CD4-positive, alpha-beta T cell (primary cell): ENCODE data around the gene TRABD2B. TPM values are rescaled to one million over a fixed set of nuclear protein-coding genes. Genes with fewer than 3 reads are reported as not detected.

Source experiments
- ATAC-seq: fragments of 200-7000 bp; cut with Tn5 transposase; one replicate; pipeline ENCODE4 v1.10.0; 2022; ENCODE audit warnings: mild to moderate bottlenecking; ENCODE audit not compliant: poor library complexity
- CTCF ChIA-PET: fragments of 350-600 bp; sonication (Branson Sonifier 250); formaldehyde crosslinking; loops from one replicate; lab custom pipeline; 2021; ENCODE audit warnings: antibody characterized with exemption, inconsistent platforms; lab: Charles Lee
- POLR2A ChIA-PET: fragments of 350-600 bp; sonication (Branson Sonifier 250); formaldehyde crosslinking; loops from one replicate; lab custom pipeline; 2021; ENCODE audit warnings: antibody characterized with exemption, inconsistent platforms; lab: Charles Lee
- DNase-seq, 14 experiments: peaks; one replicate each; pipeline ENCODE4 v3.0.0-alpha.2; 2013 to 2020; ENCODE audit warnings: mixed read lengths in 2 of 14
- H3K27ac ChIP-seq, 2 donors: one replicate each; pipeline versions ENCODE4 v1.5.1 to v1.7.0; 2013; ENCODE audit warnings: low read length in 2 of 2, low read depth in 1 of 2, mild to moderate bottlenecking in 1 of 2
- H3K27me3 ChIP-seq, 2 experiments: 1 replicate in 1 of 2; 2 replicates in 1 of 2; pipeline versions ENCODE4 v1.6.1 to v1.7.0; 2013; ENCODE audit warnings: low read length in 2 of 2, control low read depth in 1 of 2, mild to moderate bottlenecking in 1 of 2, moderate library complexity in 1 of 2; ENCODE audit not compliant: insufficient read depth in 2 of 2, control insufficient read depth in 1 of 2
- H3K36me3 ChIP-seq: one replicate; pipeline ENCODE4 v1.6.1; 2013; ENCODE audit warnings: low read length, control low read depth; ENCODE audit not compliant: insufficient read depth
- H3K4me1 ChIP-seq: one replicate; pipeline ENCODE4 v1.6.1; 2013; ENCODE audit warnings: low read length, control low read depth; ENCODE audit not compliant: insufficient read depth
- H3K4me3 ChIP-seq: one replicate; pipeline ENCODE4 v1.5.1; 2013; ENCODE audit warnings: mild to moderate bottlenecking, low read length, moderate library complexity
- H3K9me3 ChIP-seq, 2 experiments: 1 replicate in 1 of 2; 2 replicates in 1 of 2; pipeline versions ENCODE4 v1.6.1 to v1.7.0; 2013; ENCODE audit warnings: low read length in 2 of 2, mild to moderate bottlenecking in 2 of 2, control low read depth in 1 of 2, moderate library complexity in 1 of 2; ENCODE audit not compliant: control insufficient read depth in 1 of 2, insufficient read depth in 1 of 2
- H3K27ac Mint-ChIP-seq: one replicate; pipeline ENCODE4 v1.8.0; 2020; ENCODE audit warnings: mixed read lengths
- H3K27me3 Mint-ChIP-seq: one replicate; pipeline ENCODE4 v1.8.0; 2021; ENCODE audit warnings: mixed read lengths
- H3K36me3 Mint-ChIP-seq: one replicate; pipeline ENCODE4 v1.8.0; 2021; ENCODE audit warnings: low read depth, mixed read lengths
- H3K4me1 Mint-ChIP-seq: one replicate; pipeline ENCODE4 v1.8.0; 2021; ENCODE audit warnings: low read depth, mixed read lengths
- H3K4me3 Mint-ChIP-seq: one replicate; pipeline ENCODE4 v1.8.0; 2020; ENCODE audit warnings: mild to moderate bottlenecking, mixed read lengths
- H3K9me3 Mint-ChIP-seq: one replicate; pipeline ENCODE4 v1.8.0; 2020; ENCODE audit warnings: mixed read lengths
- intact Hi-C, 2 experiments: fragments of 100-400 bp; cut with DNase I in 1 of 2; cut with micrococcal nuclease in 1 of 2; formaldehyde crosslinking; loops; one replicate each; pipeline versions ENCODE4 v1.15.1 to v1.9.0; 2023 to 2025; cut with DNase I, micrococcal nuclease
- total RNA-seq, 174 experiments: library from RNA in 2 of 174; stranded (reverse) in 2 of 174; gene quantifications; one replicate each; pipeline ENCODE4 v1.2.3 and lab custom pipeline; 2021 to 2026
- TF ChIP-seq, protein P1 (sequence below): fragments of 200-600 bp; IDR thresholded peaks from one replicate; pipeline ENCODE4 v1.8.0; 2022; ENCODE audit warnings: antibody characterized with exemption, mild to moderate bottlenecking

TRABD2B gene
- total RNA-seq, 2 experiments from 2014 or later: not detected

- Mint-ChIP-seq H3K27me3 (peaks cover 86% of the 10 kb centered on the region), H3K4me1 (peaks cover 10% of the 10 kb centered on the region), H3K4me3 (no peak overlapping the region), H3K27ac (no peak overlapping the region), H3K36me3 (no peaks in the 10 kb centered on the region), H3K9me3 (no peaks in the 10 kb centered on the region)
- Histone ChIP-seq H3K27me3 (peaks cover 20 to 60% of the 10 kb centered on the region in 2 experiments), H3K27ac (no peak overlapping the region), H3K9me3 (no peaks in the 10 kb centered on the region), H3K36me3 (no peaks in the 10 kb centered on the region), H3K4me1 (peaks cover 7% of the 10 kb centered on the region), H3K4me3 (no peak overlapping the region)
- no peak for DNase-seq
- TF ChIP-seq, protein P1, sequence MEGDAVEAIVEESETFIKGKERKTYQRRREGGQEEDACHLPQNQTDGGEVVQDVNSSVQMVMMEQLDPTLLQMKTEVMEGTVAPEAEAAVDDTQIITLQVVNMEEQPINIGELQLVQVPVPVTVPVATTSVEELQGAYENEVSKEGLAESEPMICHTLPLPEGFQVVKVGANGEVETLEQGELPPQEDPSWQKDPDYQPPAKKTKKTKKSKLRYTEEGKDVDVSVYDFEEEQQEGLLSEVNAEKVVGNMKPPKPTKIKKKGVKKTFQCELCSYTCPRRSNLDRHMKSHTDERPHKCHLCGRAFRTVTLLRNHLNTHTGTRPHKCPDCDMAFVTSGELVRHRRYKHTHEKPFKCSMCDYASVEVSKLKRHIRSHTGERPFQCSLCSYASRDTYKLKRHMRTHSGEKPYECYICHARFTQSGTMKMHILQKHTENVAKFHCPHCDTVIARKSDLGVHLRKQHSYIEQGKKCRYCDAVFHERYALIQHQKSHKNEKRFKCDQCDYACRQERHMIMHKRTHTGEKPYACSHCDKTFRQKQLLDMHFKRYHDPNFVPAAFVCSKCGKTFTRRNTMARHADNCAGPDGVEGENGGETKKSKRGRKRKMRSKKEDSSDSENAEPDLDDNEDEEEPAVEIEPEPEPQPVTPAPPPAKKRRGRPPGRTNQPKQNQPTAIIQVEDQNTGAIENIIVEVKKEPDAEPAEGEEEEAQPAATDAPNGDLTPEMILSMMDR: no peak
- ATAC-seq: no peak
- CTCF ChIA-PET: no interaction called here
- intact Hi-C loops: no loop called here
- POLR2A ChIA-PET: no interaction called here
These were observed 274.1 kb downstream of the TRABD2B start for GRCh38 chr1:47722909-47723580.

- TF ChIP-seq, protein P1: no peak
- Mint-ChIP-seq H3K9me3 (no peaks in the 10 kb centered on the region), H3K27me3 (peaks cover 87% of the 10 kb centered on the region), H3K36me3 (no peaks in the 10 kb centered on the region), H3K27ac (no peak overlapping the region), H3K4me1 (peaks cover 10% of the 10 kb centered on the region), H3K4me3 (no peak overlapping the region)
- ATAC-seq (no peak), DNase-seq (no peak)
- no peaks in the 10 kb centered on the region for H3K9me3 ChIP-seq
- ChIA-PET CTCF (no interaction called here), POLR2A (no interaction called here)
- intact Hi-C loops: no loop called here
- no peak overlapping the region for H3K4me3 ChIP-seq
- H3K27me3 ChIP-seq: peaks cover 20 to 59% of the 10 kb centered on the region in 2 experiments
- peaks cover 7% of the 10 kb centered on the region for H3K4me1 ChIP-seq
- H3K27ac ChIP-seq: no peak overlapping the region
- H3K36me3 ChIP-seq: no peaks in the 10 kb centered on the region
These were observed 275.1 kb downstream of the TRABD2B start for GRCh38 chr1:47722101-47722500.

- ChIA-PET POLR2A (no interaction called here), CTCF (no interaction called here)
- no peaks in the 10 kb centered on the region for H3K36me3 ChIP-seq
- no peak overlapping the region for H3K27ac Mint-ChIP-seq
- ATAC-seq (no peak), DNase-seq (no peak)
- no peak overlapping the region for H3K4me3 ChIP-seq
- peaks cover 10 to 53% of the 10 kb centered on the region in 2 experiments for H3K27me3 ChIP-seq
- H3K27ac ChIP-seq: no peak overlapping the region
- no peaks in the 10 kb centered on the region for H3K4me1 ChIP-seq
- no peak overlapping the region for H3K4me3 Mint-ChIP-seq
- no peaks in the 10 kb centered on the region for H3K9me3 ChIP-seq
- no peaks in the 10 kb centered on the region for H3K9me3 Mint-ChIP-seq
- no peaks in the 10 kb centered on the region for H3K36me3 Mint-ChIP-seq
- TF ChIP-seq, protein P1: no peak
- H3K27me3 Mint-ChIP-seq: peaks cover 88% of the 10 kb centered on the region
- intact Hi-C loops: no loop called here
- no peaks in the 10 kb centered on the region for H3K4me1 Mint-ChIP-seq
These were observed 277.1 kb downstream of the TRABD2B start for GRCh38 chr1:47720111-47720510.
